HepG2 (cell line): ENCODE measurements around the gene PCNT.

Source experiments
- ARNT ChIP-seq: fragments of 450-650 bp; IDR thresholded peaks from 2 replicates; pipeline ENCODE4 v1.6.1; 2017
- CBX5 ChIP-seq: sonication (generic); formaldehyde crosslinking; IDR thresholded peaks from 2 replicates; pipeline ENCODE4 v1.4.0; 2020; ENCODE audit warnings: missing genetic modification reagents, borderline replicate concordance
- E2F2 ChIP-seq: sonication (generic); formaldehyde crosslinking; IDR thresholded peaks from 2 replicates; pipeline ENCODE4 v1.4.0; 2020; ENCODE audit warnings: missing genetic modification reagents, borderline replicate concordance
- EZH2 ChIP-seq: conservative IDR thresholded peaks from 2 replicates; pipeline ENCODE4 v1.6.1; 2012; ENCODE audit warnings: mild to moderate bottlenecking, low read depth, low read length, moderate library complexity
- MBD4 ChIP-seq: IDR thresholded peaks from 2 replicates; pipeline ENCODE4 v1.6.1; 2012; ENCODE audit warnings: low read length, inconsistent platforms, borderline replicate concordance
- MYNN ChIP-seq: sonication (generic); formaldehyde crosslinking; IDR thresholded peaks from 2 replicates; pipeline ENCODE4 v1.4.0; 2020; ENCODE audit warnings: mild to moderate bottlenecking, low read depth, missing genetic modification reagents
- POLR2AphosphoS5 ChIP-seq: IDR thresholded peaks from 2 replicates; pipeline ENCODE4 v1.6.1; 2012; ENCODE audit warnings: low read depth, low read length
- ZSCAN29 ChIP-seq: sonication (generic); formaldehyde crosslinking; conservative IDR thresholded peaks from 2 replicates; pipeline ENCODE4 v1.4.0; 2020; ENCODE audit warnings: mild to moderate bottlenecking, missing genetic modification reagents

DNA sequence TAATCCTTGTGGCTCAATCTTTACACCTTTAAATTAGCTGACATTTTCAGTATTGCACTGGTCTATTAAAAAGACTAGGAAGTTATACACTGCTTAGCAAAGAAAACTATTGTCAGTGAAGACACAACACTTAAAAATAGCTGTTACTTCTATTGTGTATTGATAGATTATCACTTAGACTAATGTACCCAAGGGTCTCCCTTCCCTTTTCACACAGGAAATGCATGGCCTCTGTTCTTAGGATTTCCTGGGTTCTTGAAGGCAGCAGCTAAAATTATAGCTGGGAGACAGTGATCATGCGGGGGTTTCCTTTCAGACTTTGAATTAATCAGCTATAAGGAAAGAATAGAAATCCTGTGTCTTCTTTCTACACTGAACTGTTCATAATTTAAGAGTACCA is 147.6 kb downstream of the PCNT start:
- no peak for TF ChIP-seq POLR2AphosphoS5
- no peak for TF ChIP-seq MBD4
- TF ChIP-seq MYNN: no peak
- no peak for TF ChIP-seq ARNT
- no peak for TF ChIP-seq ZSCAN29 (CRISPR knock-in tag)
- no peak for TF ChIP-seq E2F2 (CRISPR knock-in tag)
- TF ChIP-seq EZH2: no peak
- no peak for TF ChIP-seq CBX5
